ENCODE measurements around the gene CLUH. TPM values are rescaled to one million over a fixed set of nuclear protein-coding genes. Genes with fewer than 3 reads are reported as not detected.
"Not testable (repeated sequence)": the region's sequence is repeated elsewhere in the genome, so short reads cannot be mapped to it uniquely, and the experiment has no call there.

The CLUH gene
- total RNA-seq, 6 experiments from 2014 or later: 42.7 to 62.9 (median 48.6) TPM

GRCh38 chr17:2681650-2682049, 29.9 kb downstream of the CLUH start:
- no peaks in the 10 kb centered on the region for H3K9me3 Mint-ChIP-seq

GRCh38 chr17:2680961-2681360, 30.6 kb downstream of the CLUH start:
- Mint-ChIP-seq H3K9me3 (no peaks in the 10 kb centered on the region), H3K27ac (no peak overlapping the region), H3K27me3 (ENCODE audit: insufficient read depth) (peaks cover 2% of the 10 kb centered on the region; the same call in 1 of the 2 replicates), H3K4me1 (ENCODE audit: low read depth) (peaks cover 2% of the 10 kb centered on the region), H3K36me3 (ENCODE audit: low read depth) (peaks cover 58% of the 10 kb centered on the region), H3K4me3 (no peak overlapping the region)
- no peak for TF ChIP-seq CTCF (IDR thresholded peaks at IDR 0.05)
- no peak for DNase-seq

More at GRCh38 chr17:2681650-2682049, 29.9 kb downstream of the CLUH start:
- Mint-ChIP-seq H3K4me3 (no peak overlapping the region), H3K27ac (0 out of 2 replicates have a peak overlapping the region, but pooled peaks have one; percentile 46), H3K4me1 (ENCODE audit: low read depth) (peaks cover 9% of the 10 kb centered on the region), H3K27me3 (ENCODE audit: insufficient read depth) (peaks cover 2% of the 10 kb centered on the region; the same call in 1 of the 2 replicates), H3K36me3 (ENCODE audit: low read depth) (peaks cover 55% of the 10 kb centered on the region)
- DNase-seq: no peak
- no peak for TF ChIP-seq CTCF (IDR thresholded peaks at IDR 0.05)

GRCh38 chr17:2679247-2679646, 32.3 kb downstream of the CLUH start:
- not testable (repeated sequence) for DNase-seq; H3K4me3 Mint-ChIP-seq; H3K9me3 Mint-ChIP-seq; H3K27ac Mint-ChIP-seq; H3K27me3 Mint-ChIP-seq (ENCODE audit: insufficient read depth); H3K4me1 Mint-ChIP-seq (ENCODE audit: low read depth)
- peaks cover 62% of the 10 kb centered on the region for H3K36me3 Mint-ChIP-seq (ENCODE audit: low read depth)

- 0 out of 2 replicates have a peak, but pooled peaks cover 4% of the 10 kb centered on the region for H3K9me3 Mint-ChIP-seq
- peaks cover 12% of the 10 kb centered on the region; the same call in 1 of the 2 replicates for H3K4me1 Mint-ChIP-seq (ENCODE audit: low read depth)
- no peak overlapping the region for H3K4me3 Mint-ChIP-seq
- H3K27me3 Mint-ChIP-seq (ENCODE audit: insufficient read depth): 0 out of 2 replicates have a peak, but pooled peaks cover 3% of the 10 kb centered on the region
- no peak for TF ChIP-seq CTCF (IDR thresholded peaks at IDR 0.05)
- no peak for DNase-seq
- H3K27ac Mint-ChIP-seq: no peak overlapping the region
- H3K36me3 Mint-ChIP-seq (ENCODE audit: low read depth): peaks cover 43% of the 10 kb centered on the region
Measured at GRCh38 chr17:2672026-2672425, 39.5 kb downstream of the CLUH start.

GRCh38 chr17:2660410-2660809, 51.2 kb downstream of the CLUH start:
- not testable (repeated sequence) for H3K4me3 Mint-ChIP-seq; H3K9me3 Mint-ChIP-seq; DNase-seq; H3K27me3 Mint-ChIP-seq (ENCODE audit: insufficient read depth)
- Mint-ChIP-seq H3K36me3 (ENCODE audit: low read depth) (peaks cover 32% of the 10 kb centered on the region), H3K27ac (peak overlapping the region; percentile 26; the same call in 1 of the 2 replicates), H3K4me1 (ENCODE audit: low read depth) (peaks cover 51% of the 10 kb centered on the region)

- peaks cover 55% of the 10 kb centered on the region for H3K4me1 Mint-ChIP-seq (ENCODE audit: low read depth)
- peaks cover 28% of the 10 kb centered on the region for H3K36me3 Mint-ChIP-seq (ENCODE audit: low read depth)
- H3K27me3 Mint-ChIP-seq (ENCODE audit: insufficient read depth); H3K9me3 Mint-ChIP-seq; H3K4me3 Mint-ChIP-seq: not testable (repeated sequence)
- peak; percentile 32 for DNase-seq
- peak overlapping the region; percentile 31; the same call in 1 of the 2 replicates for H3K27ac Mint-ChIP-seq
Measured at GRCh38 chr17:2659337-2659736, 52.2 kb downstream of the CLUH start.

GRCh38 chr17:2656283-2656682, 55.3 kb downstream of the CLUH start:
- Mint-ChIP-seq H3K27me3 (ENCODE audit: insufficient read depth) (no peaks in the 10 kb centered on the region; the same call in 1 of the 2 replicates), H3K36me3 (ENCODE audit: low read depth) (peaks cover 41% of the 10 kb centered on the region), H3K4me1 (ENCODE audit: low read depth) (peaks cover 46% of the 10 kb centered on the region), H3K4me3 (peak overlapping the region; percentile 11; the same call in 1 of the 2 replicates), H3K27ac (peak overlapping the region; percentile 52), H3K9me3 (no peaks in the 10 kb centered on the region)
- DNase-seq: no peak
- TF ChIP-seq CTCF (IDR thresholded peaks at IDR 0.05): no peak
